ENCODE results near the gene CYP26B1. TPM values are rescaled to one million over a fixed set of nuclear protein-coding genes. Genes with fewer than 3 reads are reported as not detected.

The CYP26B1 gene
- total RNA-seq, 1 donor from 2014 or later, result 1.5 TPM

DNA sequence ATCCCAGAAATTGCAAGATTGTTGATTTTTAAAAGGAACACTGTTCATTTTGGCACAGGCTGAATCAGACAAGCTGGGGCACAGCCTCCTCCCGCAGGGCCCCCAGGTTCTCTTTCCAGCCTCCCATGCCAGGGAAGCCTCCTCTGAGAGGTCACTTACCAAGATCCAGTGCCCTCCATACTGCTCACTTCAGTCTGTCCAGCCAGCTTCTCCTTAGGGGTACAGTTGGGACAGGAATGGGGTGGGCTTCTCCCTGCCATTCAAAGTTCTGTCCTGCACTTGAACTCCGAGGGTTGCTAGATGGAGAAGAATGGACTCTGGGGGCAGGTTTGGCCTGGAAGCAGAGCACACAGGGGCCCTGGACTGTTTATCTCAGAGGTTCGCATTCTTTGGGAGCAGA, 7.5 kb upstream of the CYP26B1 start:
- TF ChIP-seq, protein P1, sequence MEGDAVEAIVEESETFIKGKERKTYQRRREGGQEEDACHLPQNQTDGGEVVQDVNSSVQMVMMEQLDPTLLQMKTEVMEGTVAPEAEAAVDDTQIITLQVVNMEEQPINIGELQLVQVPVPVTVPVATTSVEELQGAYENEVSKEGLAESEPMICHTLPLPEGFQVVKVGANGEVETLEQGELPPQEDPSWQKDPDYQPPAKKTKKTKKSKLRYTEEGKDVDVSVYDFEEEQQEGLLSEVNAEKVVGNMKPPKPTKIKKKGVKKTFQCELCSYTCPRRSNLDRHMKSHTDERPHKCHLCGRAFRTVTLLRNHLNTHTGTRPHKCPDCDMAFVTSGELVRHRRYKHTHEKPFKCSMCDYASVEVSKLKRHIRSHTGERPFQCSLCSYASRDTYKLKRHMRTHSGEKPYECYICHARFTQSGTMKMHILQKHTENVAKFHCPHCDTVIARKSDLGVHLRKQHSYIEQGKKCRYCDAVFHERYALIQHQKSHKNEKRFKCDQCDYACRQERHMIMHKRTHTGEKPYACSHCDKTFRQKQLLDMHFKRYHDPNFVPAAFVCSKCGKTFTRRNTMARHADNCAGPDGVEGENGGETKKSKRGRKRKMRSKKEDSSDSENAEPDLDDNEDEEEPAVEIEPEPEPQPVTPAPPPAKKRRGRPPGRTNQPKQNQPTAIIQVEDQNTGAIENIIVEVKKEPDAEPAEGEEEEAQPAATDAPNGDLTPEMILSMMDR (IDR thresholded peaks at IDR 0.05; ENCODE audit: borderline replicate concordance), result no peak
- Histone ChIP-seq H3K27ac (replicated peaks) (no peak overlapping the region), H3K9me3 (replicated peaks) (no peaks in the 10 kb centered on the region), H3K27me3 (ENCODE audit: low read depth) (peaks cover 71% of the 10 kb centered on the region), H3K36me3 (no peaks in the 10 kb centered on the region), H3K4me3 (no peak overlapping the region), H3K4me1 (peaks cover 5% of the 10 kb centered on the region)
- intact Hi-C loops (cut with micrococcal nuclease), result loop anchor here (10.0 kb wide), 1 partner anchor 350 kb away; no protein-coding TSS in a partner anchor
- no peak for DNase-seq

DNA sequence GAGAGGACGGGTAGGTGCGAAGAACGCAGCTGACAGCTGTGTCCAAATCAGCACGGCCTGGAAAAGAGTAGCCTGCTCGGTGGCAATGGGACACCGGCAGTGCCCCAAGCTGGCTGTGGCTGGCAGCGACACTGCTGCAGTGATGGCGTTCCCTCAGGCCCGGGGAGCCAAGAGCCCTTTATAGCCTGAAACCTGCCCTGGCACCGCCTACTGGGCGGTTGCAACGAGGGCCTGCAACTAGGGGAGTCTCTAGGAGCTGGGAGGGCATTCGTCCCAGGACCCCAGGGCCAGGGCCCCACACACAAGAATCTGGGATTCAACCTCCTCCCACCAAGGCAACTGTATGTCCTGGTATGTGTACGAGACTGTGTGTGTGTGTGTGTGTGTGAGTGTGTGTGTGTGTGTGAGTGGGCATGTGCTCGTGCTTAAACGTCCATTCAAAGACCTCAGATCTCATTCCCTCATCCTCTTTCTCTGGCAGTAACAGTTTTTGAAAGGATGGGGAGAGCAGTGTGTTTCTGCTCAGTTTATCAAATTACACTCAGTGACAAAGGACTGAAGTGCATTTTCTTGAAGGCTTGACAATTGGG, 6.8 kb upstream of the CYP26B1 start:
- H3K36me3 ChIP-seq, result no peaks in the 10 kb centered on the region
- no peak overlapping the region for H3K4me3 ChIP-seq
- intact Hi-C loops (cut with micrococcal nuclease), result loop anchor here (5.0 to 10.0 kb wide), 2 partner anchors 232 to 350 kb away; no protein-coding TSS in a partner anchor
- H3K4me1 ChIP-seq, result peaks cover 11% of the 10 kb centered on the region
- TF ChIP-seq, protein P1 (IDR thresholded peaks at IDR 0.05; ENCODE audit: borderline replicate concordance), result no peak
- H3K27ac ChIP-seq (replicated peaks), result no peak overlapping the region
- no peak for DNase-seq
- peaks cover 77% of the 10 kb centered on the region for H3K27me3 ChIP-seq (ENCODE audit: low read depth)
- H3K9me3 ChIP-seq (replicated peaks), result no peaks in the 10 kb centered on the region

DNA sequence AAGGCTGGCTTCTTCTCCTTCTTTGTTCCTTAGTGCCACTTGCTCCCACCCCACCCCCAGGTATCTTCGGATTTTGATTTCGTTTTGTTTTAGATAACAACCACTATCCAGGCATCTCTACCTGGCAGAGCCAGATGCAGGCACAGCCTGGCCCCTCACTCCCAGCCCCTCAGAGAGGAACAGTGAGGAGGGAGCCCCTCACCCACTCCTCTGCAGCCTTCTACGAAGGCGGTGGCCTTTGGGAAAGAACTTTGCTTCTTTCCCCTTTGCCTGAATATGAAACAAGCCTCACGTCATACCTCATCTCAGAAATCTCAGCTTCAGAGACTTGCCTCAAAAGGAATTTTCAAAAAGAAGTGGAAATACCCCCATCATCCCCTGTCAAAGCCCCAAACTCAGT, 6.3 kb upstream of the CYP26B1 start:
- no peak overlapping the region for H3K27ac ChIP-seq (replicated peaks)
- no peaks in the 10 kb centered on the region for H3K9me3 ChIP-seq (replicated peaks)
- no peak for DNase-seq
- no peak overlapping the region for H3K4me3 ChIP-seq
- intact Hi-C loops (cut with micrococcal nuclease), result loop anchor here (5.0 to 10.0 kb wide), 2 partner anchors 232 to 349 kb away; no protein-coding TSS in a partner anchor
- TF ChIP-seq, protein P1 (IDR thresholded peaks at IDR 0.05; ENCODE audit: borderline replicate concordance), result no peak
- H3K4me1 ChIP-seq, result peaks cover 17% of the 10 kb centered on the region
- H3K27me3 ChIP-seq (ENCODE audit: low read depth), result peaks cover 83% of the 10 kb centered on the region
- no peaks in the 10 kb centered on the region for H3K36me3 ChIP-seq

DNA sequence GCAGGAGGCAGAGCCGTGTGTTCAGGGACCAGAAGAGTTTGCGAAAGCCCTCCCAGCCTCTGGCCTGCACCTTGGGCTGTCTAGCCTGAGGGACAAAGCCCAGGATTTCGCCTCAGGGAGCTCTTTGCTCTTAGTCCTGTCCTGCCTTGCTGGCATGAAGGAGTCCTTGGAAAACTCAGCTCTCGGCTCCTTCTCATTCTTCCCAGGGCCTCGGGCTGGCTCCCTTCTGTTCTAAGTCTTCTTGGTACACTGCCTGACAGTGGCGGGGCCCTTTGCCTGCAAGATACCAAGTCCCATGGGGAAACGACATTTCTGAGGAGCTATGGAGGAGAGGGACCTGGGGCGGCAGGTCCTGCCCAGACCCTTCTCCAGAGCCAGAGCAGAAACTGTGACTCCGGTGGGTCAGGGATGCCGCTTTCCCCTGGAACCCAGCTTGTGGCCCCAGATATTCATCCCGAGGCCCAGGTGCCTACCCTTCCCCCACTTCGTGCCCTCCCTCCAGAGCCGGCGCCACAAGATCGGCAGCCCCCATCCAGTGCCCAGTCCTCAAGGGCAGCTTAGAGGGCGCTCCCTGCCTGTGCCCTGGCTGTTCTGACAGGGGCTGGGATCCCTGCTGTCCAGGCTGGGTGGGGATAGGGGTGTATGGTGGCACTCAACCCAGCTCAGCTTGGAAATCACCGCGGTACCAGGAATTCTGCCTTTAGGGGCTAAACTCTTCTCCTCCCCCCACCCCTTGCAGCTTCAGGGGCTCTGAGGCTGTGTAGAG, 5.5 kb upstream of the CYP26B1 start:
- H3K36me3 ChIP-seq, result no peaks in the 10 kb centered on the region
- H3K9me3 ChIP-seq (replicated peaks), result no peaks in the 10 kb centered on the region
- TF ChIP-seq, protein P1 (IDR thresholded peaks at IDR 0.05; ENCODE audit: borderline replicate concordance), result no peak
- no peak overlapping the region for H3K27ac ChIP-seq (replicated peaks)
- H3K4me3 ChIP-seq, result no peak overlapping the region
- H3K27me3 ChIP-seq (ENCODE audit: low read depth), result peaks cover 87% of the 10 kb centered on the region
- intact Hi-C loops (cut with micrococcal nuclease), result loop anchor here (5.0 to 10.0 kb wide), 2 partner anchors 231 to 348 kb away; no protein-coding TSS in a partner anchor
- no peak for DNase-seq
- peaks cover 20% of the 10 kb centered on the region for H3K4me1 ChIP-seq

DNA sequence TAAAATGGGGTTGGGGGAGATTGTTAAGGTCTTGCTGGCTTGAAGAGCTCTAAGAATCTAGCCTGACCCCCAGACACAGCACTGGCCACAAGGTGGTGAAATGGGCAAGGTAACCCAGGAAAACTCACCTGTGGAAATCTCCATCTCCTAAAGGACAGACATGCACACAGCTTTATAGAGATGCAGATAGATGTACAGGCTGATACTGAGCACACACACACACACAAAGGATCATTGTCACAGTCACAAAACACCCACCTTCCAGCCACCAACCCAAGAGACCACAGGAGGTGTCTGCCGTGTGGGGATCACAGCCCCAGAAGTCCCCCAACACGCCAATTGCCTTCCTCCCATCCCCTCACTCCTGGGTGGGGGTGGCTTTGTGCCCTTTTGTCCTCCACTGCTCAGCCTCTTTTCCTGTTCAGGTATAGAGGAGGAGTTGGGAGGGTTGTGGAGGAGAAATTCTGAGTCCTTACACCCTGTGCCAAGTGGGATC, 3.2 kb upstream of the CYP26B1 start:
- intact Hi-C loops (cut with micrococcal nuclease), result loop anchor here (5.0 to 10.0 kb wide), 2 partner anchors 229 to 346 kb away; no protein-coding TSS in a partner anchor
- Histone ChIP-seq H3K4me3 (no peak overlapping the region), H3K36me3 (no peaks in the 10 kb centered on the region), H3K9me3 (replicated peaks) (no peaks in the 10 kb centered on the region), H3K27me3 (ENCODE audit: low read depth) (peaks cover 87% of the 10 kb centered on the region), H3K27ac (replicated peaks) (no peak overlapping the region), H3K4me1 (peaks cover 43% of the 10 kb centered on the region)
- peak; percentile 5 for DNase-seq
- TF ChIP-seq, protein P1 (IDR thresholded peaks at IDR 0.05; ENCODE audit: borderline replicate concordance), result no peak
